ENCODE measurements around the gene SLC6A4. TPM values are rescaled to one million over a fixed set of nuclear protein-coding genes. Genes with fewer than 3 reads are reported as not detected.

SLC6A4 gene
- total and polyA plus RNA-seq, 2 experiments from 2014 or later = 0.06 to 0.14 TPM

DNA sequence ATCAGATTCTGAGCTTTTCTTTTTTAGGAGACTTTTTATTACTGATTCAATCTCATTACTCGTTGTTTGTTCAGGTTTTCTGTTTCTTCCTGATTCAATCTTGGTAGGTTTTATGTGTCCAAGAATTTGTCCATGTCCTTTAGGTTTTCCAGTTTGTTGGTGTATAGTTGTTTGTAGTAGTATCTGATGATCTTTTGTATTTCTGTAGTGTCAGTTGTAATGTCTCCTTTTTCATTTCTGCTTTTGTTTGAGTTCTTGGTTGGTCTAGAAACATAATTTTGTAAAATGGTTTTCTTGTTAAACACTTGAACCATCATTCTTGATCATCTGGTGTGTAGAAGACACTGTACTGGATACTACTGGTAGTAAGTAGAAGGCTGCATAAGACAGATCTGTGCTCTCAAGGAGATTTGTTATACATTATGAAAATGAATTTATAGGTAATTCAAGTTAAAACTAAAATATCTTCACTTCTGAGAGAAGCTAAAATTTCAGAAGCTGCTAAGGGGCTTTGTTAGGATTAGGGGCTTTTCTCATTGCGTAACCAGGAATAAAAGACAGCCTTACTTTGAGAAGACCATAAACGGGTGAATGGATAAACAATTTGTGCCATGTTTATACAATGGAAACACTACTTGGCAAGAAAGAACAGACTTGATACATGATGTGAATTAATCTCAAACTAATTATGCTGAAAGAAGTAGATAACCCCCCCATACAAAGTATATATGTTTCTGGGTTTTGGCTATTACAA lies 74.9 kb downstream of the SLC6A4 start:
- H3F3A ChIP-seq (replicated peaks; ENCODE audit: low read depth) = no peaks in the 10 kb centered on the region
- no peaks in the 10 kb centered on the region for H3K27me3 ChIP-seq (ENCODE audit: insufficient read depth)
- Mint-ChIP-seq H3K4me3 (no peak overlapping the region), H3K9me3 (no peaks in the 10 kb centered on the region; the same call in 2 of the 3 replicates), H3K36me3 (ENCODE audit: low read depth) (peaks cover 27% of the 10 kb centered on the region; the same call in 2 of the 3 replicates), H3K4me1 (no peaks in the 10 kb centered on the region), H3K27me3 (ENCODE audit: insufficient read depth, low read depth, poor library complexity) (peaks cover 5% of the 10 kb centered on the region), H3K27ac (no peak overlapping the region)
- ATAC-seq = no peak
- no peak overlapping the region for H3K27ac ChIP-seq (ENCODE audit: low read depth)
- no peak overlapping the region for H2AFZ ChIP-seq
- peaks cover 77% of the 10 kb centered on the region for H3K79me2 ChIP-seq (replicated peaks; ENCODE audit: insufficient read depth)
- H3K9me2 ChIP-seq (ENCODE audit: insufficient read depth) = no peaks in the 10 kb centered on the region
- DNase-seq (ENCODE audit: low spot score) = no peak
- no peak overlapping the region for H3K4me3 ChIP-seq
- peaks cover 17% of the 10 kb centered on the region for H4K20me1 ChIP-seq (replicated peaks; ENCODE audit: insufficient read depth)
- no peaks in the 10 kb centered on the region for H3K4me1 ChIP-seq (ENCODE audit: insufficient read depth)
- TF ChIP-seq ZNF331 (CRISPR knock-in tag; IDR thresholded peaks at IDR 0.05; ENCODE audit: low read depth) = no peak
- TF ChIP-seq JUNB (IDR thresholded peaks at IDR 0.05; ENCODE audit: unreplicated experiment) = no peak
- TF ChIP-seq, protein P1, sequence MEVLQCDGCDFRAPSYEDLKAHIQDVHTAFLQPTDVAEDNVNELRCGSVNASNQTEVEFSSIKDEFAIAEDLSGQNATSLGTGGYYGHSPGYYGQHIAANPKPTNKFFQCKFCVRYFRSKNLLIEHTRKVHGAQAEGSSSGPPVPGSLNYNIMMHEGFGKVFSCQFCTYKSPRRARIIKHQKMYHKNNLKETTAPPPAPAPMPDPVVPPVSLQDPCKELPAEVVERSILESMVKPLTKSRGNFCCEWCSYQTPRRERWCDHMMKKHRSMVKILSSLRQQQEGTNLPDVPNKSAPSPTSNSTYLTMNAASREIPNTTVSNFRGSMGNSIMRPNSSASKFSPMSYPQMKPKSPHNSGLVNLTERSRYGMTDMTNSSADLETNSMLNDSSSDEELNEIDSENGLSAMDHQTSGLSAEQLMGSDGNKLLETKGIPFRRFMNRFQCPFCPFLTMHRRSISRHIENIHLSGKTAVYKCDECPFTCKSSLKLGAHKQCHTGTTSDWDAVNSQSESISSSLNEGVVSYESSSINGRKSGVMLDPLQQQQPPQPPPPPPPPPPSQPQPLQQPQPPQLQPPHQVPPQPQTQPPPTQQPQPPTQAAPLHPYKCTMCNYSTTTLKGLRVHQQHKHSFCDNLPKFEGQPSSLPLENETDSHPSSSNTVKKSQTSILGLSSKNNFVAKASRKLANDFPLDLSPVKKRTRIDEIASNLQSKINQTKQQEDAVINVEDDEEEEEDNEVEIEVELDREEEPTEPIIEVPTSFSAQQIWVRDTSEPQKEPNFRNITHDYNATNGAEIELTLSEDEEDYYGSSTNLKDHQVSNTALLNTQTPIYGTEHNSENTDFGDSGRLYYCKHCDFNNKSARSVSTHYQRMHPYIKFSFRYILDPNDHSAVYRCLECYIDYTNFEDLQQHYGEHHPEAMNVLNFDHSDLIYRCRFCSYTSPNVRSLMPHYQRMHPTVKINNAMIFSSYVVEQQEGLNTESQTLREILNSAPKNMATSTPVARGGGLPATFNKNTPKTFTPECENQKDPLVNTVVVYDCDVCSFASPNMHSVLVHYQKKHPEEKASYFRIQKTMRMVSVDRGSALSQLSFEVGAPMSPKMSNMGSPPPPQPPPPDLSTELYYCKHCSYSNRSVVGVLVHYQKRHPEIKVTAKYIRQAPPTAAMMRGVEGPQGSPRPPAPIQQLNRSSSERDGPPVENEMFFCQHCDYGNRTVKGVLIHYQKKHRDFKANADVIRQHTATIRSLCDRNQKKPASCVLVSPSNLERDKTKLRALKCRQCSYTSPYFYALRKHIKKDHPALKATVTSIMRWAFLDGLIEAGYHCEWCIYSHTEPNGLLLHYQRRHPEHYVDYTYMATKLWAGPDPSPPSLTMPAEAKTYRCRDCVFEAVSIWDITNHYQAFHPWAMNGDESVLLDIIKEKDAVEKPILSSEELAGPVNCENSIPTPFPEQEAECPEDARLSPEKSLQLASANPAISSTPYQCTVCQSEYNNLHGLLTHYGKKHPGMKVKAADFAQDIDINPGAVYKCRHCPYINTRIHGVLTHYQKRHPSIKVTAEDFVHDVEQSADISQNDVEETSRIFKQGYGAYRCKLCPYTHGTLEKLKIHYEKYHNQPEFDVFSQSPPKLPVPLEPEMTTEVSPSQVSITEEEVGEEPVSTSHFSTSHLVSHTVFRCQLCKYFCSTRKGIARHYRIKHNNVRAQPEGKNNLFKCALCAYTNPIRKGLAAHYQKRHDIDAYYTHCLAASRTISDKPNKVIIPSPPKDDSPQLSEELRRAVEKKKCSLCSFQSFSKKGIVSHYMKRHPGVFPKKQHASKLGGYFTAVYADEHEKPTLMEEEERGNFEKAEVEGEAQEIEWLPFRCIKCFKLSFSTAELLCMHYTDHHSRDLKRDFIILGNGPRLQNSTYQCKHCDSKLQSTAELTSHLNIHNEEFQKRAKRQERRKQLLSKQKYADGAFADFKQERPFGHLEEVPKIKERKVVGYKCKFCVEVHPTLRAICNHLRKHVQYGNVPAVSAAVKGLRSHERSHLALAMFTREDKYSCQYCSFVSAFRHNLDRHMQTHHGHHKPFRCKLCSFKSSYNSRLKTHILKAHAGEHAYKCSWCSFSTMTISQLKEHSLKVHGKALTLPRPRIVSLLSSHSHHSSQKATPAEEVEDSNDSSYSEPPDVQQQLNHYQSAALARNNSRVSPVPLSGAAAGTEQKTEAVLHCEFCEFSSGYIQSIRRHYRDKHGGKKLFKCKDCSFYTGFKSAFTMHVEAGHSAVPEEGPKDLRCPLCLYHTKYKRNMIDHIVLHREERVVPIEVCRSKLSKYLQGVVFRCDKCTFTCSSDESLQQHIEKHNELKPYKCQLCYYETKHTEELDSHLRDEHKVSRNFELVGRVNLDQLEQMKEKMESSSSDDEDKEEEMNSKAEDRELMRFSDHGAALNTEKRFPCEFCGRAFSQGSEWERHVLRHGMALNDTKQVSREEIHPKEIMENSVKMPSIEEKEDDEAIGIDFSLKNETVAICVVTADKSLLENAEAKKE (CRISPR knock-in tag; IDR thresholded peaks at IDR 0.05) = no peak
- TF ChIP-seq EZH2 (IDR thresholded peaks at IDR 0.05; ENCODE audit: low read depth, unreplicated experiment) = no peak
- TF ChIP-seq, protein P2, sequence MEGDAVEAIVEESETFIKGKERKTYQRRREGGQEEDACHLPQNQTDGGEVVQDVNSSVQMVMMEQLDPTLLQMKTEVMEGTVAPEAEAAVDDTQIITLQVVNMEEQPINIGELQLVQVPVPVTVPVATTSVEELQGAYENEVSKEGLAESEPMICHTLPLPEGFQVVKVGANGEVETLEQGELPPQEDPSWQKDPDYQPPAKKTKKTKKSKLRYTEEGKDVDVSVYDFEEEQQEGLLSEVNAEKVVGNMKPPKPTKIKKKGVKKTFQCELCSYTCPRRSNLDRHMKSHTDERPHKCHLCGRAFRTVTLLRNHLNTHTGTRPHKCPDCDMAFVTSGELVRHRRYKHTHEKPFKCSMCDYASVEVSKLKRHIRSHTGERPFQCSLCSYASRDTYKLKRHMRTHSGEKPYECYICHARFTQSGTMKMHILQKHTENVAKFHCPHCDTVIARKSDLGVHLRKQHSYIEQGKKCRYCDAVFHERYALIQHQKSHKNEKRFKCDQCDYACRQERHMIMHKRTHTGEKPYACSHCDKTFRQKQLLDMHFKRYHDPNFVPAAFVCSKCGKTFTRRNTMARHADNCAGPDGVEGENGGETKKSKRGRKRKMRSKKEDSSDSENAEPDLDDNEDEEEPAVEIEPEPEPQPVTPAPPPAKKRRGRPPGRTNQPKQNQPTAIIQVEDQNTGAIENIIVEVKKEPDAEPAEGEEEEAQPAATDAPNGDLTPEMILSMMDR (conservative IDR thresholded peaks at IDR 0.05; ENCODE audit: low read depth in 2 of 2) = no peak
- TF ChIP-seq ZNF114 (CRISPR knock-in tag; IDR thresholded peaks at IDR 0.05) = no peak
- TF ChIP-seq, protein P3, sequence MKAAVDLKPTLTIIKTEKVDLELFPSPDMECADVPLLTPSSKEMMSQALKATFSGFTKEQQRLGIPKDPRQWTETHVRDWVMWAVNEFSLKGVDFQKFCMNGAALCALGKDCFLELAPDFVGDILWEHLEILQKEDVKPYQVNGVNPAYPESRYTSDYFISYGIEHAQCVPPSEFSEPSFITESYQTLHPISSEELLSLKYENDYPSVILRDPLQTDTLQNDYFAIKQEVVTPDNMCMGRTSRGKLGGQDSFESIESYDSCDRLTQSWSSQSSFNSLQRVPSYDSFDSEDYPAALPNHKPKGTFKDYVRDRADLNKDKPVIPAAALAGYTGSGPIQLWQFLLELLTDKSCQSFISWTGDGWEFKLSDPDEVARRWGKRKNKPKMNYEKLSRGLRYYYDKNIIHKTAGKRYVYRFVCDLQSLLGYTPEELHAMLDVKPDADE (IDR thresholded peaks at IDR 0.05) = no peak
- TF ChIP-seq NANOG (IDR thresholded peaks at IDR 0.05; ENCODE audit: borderline replicate concordance) = no peak
- TF ChIP-seq, protein P4, sequence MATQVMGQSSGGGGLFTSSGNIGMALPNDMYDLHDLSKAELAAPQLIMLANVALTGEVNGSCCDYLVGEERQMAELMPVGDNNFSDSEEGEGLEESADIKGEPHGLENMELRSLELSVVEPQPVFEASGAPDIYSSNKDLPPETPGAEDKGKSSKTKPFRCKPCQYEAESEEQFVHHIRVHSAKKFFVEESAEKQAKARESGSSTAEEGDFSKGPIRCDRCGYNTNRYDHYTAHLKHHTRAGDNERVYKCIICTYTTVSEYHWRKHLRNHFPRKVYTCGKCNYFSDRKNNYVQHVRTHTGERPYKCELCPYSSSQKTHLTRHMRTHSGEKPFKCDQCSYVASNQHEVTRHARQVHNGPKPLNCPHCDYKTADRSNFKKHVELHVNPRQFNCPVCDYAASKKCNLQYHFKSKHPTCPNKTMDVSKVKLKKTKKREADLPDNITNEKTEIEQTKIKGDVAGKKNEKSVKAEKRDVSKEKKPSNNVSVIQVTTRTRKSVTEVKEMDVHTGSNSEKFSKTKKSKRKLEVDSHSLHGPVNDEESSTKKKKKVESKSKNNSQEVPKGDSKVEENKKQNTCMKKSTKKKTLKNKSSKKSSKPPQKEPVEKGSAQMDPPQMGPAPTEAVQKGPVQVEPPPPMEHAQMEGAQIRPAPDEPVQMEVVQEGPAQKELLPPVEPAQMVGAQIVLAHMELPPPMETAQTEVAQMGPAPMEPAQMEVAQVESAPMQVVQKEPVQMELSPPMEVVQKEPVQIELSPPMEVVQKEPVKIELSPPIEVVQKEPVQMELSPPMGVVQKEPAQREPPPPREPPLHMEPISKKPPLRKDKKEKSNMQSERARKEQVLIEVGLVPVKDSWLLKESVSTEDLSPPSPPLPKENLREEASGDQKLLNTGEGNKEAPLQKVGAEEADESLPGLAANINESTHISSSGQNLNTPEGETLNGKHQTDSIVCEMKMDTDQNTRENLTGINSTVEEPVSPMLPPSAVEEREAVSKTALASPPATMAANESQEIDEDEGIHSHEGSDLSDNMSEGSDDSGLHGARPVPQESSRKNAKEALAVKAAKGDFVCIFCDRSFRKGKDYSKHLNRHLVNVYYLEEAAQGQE (IDR thresholded peaks at IDR 0.05; ENCODE audit: unreplicated experiment) = no peak
- no peak for TF ChIP-seq POLR2AphosphoS5 (IDR thresholded peaks at IDR 0.05; ENCODE audit: low read depth)
- no peak for TF ChIP-seq EZH2phosphoT487 (IDR thresholded peaks at IDR 0.05; ENCODE audit: unreplicated experiment)
- no peak for TF ChIP-seq STAT1 (IDR thresholded peaks at IDR 0.05; ENCODE audit: unreplicated experiment)
- no peak for TF ChIP-seq CREB1 (CRISPR knock-in tag; IDR thresholded peaks at IDR 0.05; ENCODE audit: low read depth)
- H3K36me3 ChIP-seq (ENCODE audit: insufficient read depth) = no peaks in the 10 kb centered on the region
- no peak overlapping the region for H3K4me2 ChIP-seq
